ENCODE results near the gene LAMB3.

The LAMB3 gene

DNA sequence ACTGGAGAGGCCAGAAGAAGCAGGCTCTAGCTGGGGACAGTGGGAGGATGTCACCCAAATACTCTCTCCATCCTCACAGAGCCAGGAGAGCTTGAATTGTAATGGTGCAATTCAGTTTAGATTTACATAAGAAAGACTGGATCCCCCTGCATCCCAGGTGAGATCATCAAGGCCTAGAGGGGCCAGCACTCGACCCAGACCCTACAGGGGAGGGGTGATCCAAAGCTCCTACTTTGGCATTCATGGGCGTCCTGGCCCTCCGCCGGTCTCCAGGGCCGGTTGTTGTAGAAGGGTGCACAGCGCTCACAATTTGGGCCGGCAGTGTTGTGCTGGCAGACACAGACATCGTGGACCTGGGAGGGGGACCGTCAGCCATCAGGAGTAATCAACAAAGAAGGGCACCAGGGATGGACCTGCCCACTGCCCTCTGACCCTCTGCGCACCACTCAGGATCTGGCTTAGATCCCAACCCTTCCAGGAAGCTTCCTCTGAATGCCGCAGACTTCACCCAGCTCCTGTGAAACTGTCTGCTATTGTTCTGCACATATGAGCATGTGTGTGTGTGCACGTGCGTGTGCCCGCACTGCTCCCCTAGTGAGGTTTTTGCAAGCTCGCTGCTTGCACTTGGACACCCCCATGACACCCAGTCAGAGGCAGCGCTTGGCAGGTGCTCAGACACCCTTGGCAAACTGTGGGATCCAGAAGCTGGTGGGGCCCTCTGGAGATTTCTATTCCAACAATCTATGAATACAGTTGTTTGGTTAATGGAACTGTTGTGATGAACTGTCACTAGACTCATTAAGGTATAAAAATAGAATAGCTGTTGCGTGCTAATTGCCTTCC lies 21.6 kb downstream of the LAMB3 start:
- no peak for DNase-seq

DNA sequence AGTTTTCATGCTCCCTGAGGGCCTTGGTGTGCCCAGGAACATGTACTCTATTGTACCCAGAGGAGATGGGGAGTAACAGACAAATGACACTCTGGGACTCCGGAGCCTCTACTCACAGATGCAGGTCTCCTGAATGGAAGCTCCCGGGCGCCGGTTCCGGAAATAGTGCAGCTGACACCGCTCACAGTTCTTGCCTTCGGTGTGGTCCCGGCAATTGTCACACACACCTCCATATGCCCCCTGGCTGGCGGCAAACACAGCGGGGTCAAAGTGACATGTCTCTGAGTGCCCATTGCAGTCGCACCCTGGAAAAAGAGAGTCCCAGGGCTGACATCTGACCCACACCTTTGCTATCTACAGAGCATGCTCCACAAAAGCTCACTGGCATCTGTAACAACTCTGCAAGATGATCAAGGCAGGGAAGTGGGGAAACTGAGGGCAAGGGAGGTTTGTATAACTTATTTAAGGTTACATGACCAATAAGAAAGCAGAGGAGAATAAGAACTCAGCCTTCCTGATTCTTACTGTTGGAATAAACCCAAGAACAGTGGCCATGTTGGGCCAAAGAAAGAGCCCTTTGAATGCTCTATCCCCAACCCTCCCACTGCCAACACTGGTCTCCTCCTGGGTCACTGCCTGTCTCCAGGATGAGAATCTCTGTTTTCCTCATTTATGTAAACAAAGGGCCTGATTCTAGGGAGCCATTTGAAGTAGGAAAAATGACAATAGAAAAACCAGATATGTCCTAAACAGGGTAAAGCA lies 22.4 kb downstream of the LAMB3 start:
- no peak for DNase-seq

DNA sequence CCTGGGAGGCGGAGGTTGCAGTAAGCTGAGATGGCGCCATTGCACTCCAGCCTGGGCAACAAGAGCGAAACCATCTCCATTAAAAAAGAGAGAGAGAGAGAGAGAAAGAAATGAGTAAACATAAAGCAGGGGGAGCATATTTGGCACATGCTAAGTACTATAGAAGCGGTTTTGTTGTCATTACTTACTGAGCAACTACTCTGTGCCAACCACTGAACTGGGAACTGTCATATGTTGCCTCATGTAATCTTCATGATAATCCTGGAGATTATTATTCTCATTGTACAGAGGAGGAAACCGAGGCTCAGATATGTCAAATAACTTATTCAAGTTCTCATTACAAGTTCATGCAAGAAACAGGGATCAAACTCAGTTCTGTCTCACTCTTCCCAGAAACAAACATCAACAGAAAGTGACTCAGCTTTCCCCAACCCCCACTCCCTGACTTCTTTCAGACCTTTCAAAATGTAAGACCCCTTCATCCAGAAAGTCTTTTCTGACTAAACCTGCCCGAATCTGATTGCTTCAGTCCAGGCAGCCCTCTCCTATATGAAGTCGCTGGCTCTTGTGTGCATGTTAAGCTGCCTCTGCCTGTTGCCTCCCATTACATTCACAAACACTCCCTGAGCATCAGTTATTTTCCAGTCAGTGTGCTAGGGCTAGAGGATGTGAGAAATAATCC lies 23.5 kb downstream of the LAMB3 start:
- no peak for DNase-seq

DNA sequence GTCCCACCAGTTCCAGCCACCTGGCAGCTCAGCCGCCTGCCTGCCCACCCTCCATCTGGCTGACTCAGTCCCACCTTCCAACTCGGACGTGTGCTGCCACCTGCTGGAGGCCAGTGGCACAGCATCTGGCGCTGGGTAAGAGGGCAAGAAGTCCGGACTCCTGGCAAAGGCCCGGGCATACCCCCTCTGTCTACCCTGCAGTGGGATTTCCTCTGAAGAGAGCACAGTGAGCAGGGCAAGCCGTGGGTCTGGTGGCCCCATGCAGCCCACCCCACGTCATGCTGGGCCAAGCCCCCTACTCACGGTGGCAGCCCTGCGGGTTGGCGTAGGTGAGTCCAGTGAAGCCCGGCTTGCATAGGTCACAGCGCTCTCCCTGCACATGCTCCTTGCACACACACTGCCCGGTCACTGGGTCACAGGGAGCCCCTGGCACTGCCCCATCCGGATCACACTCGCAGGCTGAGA lies 24.5 kb downstream of the LAMB3 start:
- peak; percentile 72 for DNase-seq

DNA sequence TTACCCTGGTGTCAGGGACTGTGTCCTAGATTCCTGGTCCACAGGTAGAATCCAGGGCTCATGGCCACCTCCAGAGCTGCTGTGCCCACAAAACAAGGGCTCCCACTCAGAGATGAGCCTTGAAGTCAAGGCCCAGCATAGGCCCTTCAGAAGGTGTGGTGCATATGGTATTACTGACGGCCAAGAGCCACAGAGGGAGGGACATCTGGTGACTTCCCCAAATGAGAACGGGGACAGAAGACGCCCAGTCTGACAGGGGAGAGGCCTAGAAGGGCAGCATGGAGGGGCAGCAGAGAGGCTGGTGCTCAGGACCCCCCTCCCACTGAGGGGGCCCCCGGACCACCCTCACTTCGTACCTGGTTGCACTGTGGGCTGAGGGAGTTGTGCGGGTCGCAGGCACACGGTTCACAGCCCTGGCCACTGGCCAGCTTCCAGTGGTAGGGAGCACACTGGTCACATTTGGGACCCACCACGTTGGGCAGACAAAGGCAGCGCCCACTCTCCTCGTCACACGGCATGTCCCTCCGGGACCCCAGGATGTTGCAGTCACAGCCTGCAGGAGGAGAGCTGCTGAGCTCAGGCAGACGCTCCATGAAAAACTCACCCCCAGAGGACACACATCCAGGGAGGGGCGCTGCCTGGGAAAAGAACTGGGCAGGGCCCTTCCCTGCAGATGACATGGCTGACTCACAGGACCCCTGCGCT lies 25.0 kb downstream of the LAMB3 start:
- DNase-seq: peak; percentile 12

DNA sequence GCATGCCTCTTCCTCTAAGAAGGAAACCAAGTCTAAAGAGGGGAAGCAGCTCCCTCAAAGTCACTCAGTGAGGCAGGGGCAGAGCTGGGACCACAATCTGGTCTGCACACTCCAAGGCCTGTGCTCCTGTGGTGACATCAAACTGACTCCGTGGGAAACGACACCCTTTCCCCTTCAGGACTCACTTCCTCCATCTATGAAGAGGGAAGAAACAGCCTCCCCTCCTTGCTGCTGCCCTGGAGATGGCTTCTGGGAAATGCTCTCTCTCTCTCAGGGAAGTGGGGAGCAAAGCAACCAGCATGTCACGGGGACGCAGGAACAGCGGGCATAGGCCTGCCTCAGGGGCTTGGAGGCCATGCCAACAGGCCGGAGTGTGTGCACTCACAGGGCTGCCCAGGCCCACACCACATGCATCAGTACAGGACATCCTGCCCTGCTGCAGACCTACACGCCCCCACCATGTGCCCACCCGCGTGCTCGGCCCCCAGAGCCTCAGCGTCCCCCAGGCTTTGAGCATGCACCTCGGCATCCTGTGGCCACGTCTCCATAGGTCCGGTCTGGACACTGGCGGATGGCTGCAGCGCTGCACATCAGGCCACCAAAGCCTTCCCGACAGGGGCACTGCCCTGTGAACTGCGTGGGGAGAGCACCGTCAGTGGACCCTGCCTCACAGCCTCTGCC lies 25.7 kb downstream of the LAMB3 start:
- DNase-seq: no peak

DNA sequence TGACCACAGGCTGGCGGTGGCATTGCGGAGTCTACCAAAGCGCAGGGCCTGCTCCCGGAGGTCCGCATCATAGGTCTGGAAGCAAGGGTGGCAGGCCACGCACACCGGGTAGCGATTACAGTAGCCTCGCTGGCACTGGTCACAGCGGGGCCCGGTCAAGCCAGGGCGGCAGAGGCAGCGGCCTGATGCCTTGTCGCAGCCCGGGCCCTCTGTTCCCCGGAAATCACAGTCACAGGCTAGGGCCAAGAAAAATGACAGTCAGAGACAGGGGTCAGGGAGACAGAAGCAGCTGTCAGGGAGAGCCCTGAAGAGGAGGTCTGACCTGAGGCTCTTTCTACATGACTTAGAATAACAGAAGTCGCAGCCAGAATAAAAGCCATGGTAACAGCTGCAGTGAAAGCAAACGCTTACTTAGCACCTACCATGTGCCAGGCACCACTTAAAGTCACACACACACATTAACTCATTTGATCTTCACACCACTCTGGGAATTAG lies 26.4 kb downstream of the LAMB3 start:
- no peak for DNase-seq

DNA sequence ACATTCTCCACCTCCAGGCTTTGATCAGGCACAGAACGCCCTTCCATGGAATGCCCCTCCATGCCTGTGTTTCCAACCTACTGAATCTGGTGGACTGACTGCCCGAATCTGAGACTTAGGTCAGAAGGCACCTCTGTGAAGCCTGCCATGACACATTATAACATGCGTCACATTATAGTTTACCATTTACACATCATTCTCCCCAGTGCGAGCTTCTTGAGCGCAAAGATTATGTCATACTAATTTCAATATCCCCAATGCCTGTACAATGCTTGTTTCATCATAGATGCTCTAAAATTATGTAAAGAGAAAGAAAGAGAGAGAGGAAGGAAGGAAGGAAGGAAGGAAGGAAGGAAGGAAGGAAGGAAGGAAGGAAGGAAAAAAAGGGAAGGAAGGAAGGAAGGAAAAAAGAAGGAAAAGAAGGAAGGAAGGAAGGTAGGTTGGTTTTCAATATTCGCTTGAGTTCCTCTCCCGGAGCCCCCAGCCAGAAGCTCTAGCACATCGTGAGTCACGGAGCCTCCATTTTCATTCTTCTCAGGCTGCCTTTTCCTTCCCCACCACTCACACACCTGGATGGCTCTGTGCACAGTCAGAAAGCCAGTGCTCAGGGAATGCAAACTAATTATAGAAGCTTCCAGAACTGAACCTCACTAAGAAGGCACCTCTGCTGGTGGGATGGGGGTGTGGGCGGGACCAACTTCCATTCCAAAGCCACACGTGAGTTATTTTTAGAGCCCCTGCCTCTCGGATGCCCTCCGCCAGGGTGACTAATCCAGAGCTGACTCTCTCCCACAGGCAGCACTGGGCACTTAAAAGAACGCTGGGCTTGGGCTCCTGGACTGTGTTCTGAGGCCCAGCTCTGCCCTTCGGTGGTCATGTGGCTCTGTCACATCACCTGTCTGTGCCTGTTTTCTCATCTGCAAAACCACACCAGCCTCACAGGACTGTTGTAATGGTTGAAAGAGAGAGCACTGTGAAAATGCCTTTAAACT lies 27.4 kb downstream of the LAMB3 start:
- DNase-seq: no peak

DNA sequence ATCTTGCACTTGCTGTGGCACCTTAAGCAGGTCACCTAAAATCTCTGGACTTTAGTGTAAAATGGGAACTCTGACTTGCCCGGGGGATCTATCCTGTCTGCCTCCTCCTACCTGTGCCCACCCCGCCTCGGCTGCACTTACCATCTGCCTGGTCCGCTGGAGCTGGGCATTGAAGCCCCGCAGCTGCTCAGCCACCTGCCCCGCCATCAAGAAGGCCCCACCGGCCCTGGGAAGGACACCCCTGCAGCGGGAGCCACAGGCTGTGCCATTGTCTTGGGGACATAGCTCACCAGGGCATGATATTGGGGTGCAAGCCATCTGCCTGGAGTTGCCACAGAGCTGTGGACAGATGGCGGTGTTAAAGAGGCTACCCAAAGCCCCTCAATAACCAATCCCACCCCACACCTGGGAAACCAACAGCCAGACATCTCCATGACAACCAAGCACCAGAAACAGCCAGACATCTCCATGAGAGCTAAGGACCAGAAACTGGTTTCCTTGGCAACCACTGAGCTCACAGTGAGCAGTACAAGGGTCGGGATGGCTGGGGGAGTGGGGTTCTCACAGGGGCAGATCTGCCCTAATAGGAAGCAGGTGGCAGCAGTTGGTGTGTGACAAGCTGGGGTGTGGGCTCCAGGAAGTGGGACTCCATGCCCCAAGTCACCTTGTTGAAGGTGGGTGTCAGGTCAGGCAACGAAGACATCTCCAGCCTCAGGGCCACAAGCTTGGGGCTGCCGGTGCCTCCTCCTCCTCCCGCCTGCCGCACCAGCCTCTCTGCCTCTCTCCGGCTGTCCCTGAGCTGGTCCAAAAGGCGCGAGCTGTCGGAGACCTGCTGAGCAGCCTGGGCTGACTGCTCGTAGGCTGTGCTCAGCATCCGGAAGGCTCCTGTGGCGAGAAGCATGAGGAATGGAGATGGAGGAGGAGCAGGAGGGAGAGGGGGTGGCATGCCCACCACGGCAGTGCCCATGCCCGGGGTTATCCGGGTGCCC lies 29.1 kb downstream of the LAMB3 start:
- DNase-seq: no peak

DNA sequence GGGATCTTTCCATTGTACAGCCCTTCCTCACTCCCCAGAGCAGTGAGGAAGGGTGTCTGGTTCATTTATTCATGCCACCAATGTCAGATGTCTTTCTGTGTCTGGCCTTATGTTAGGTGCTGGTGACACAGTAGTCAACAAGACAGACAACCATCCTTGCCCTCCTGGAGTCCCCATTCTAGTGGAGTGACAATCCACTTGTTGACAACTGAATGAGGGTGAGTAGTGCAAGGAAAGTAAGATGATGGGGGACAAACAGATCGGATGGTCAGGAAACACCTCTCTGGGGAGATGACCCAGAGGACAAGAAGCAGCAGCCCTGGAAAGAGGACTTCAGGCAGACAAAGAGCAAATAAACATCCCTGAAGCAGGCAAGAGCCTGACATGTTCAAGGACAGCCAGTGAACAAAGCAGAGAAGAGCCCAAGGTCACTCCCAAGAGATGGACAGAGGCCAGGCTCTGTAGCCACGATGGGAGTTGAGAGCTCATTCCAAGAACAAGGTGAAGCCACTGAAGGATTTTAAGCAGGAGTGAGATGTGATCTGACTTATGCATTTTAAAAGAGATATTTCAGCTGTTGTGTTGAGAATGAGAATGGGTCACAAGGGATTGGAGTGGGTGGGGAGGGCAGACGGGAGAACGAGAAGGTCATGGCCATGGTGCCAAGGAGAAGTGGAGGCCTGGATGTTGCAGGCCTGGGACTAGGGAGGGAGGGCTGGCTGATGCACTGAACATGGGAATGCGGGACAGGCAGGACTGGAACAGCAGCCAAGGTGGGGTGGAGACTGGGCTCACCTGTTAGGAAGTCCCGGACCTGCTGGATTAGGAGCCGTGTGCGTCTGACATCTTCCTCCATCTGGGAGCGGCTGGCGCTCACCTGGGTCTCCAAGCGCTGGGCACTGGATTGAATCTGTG lies 30.2 kb downstream of the LAMB3 start:
- DNase-seq: no peak

DNA sequence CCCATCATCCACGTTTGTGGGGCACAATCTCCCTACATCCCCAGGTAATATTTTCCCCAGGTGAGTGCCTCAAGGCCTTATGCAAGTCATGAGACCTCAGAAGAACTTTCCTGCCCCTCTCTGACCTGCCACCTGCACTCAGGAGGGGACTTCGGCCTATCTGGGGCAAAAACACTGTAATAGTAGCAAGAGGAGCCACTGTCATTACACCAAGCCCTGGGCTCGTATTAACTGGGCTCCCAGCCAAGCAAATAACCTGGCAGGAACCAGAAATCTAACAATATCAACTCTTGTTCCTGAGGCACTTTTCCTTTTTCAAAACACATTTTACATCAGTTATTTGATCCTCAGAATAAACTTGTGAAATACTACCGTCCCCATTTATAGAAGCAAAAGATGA lies 30.9 kb downstream of the LAMB3 start:
- no peak for DNase-seq

DNA sequence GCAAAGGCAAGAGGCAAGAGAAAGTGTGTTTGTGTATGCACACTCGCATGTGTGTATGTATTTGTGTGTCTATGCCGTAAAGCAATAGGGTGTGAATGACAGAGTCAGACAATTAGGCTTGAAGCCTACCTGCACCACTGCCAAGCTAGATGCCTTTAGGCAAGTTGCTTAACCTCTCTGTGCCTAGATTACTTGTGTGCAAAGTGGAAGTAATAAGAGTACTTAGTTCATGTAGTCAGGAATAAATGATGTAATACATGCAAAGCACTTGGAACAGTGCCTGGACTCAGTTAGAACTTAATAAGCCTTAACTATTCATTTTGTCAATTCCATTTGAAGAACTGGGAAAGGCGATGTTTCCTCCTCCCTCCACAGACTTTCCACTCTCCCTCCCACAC lies 31.7 kb downstream of the LAMB3 start:
- no peak for DNase-seq

DNA sequence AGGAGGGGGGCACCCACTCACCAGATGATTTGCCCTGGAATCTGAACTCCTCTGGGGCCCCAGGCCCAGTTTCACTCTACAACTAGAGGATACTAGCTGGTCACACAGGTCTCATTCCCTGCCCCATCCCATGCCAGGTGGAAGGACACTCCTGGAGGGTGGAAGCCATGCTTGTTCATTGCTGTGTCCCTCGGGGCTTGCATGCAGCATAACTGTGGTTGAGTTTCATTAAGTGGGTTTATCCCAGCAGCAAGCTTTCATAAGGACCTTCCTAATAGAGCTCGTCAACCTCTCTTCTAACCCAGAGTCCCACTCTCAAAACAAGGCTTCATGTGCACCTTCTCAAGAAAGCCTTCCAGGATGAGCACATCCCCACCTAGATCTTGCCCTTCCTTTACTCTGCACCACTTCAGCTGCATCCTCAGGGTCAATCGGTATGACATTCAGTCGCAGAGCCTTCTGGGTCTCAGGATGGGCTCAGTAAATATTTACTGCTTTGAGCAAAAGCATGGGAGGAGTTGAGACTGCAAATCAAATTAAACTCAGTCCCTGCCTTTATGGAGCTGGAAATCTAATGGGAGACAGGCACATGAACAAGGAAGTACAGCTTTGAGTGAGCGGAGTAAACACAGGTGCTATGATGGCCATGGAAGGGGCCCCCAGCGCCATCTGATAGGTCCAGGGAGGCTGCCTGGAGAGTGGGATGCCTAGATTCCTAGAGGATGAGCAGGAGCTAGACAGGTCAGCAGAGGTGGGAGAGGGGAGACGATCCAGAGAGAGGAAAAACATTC lies 32.3 kb downstream of the LAMB3 start:
- DNase-seq: no peak

DNA sequence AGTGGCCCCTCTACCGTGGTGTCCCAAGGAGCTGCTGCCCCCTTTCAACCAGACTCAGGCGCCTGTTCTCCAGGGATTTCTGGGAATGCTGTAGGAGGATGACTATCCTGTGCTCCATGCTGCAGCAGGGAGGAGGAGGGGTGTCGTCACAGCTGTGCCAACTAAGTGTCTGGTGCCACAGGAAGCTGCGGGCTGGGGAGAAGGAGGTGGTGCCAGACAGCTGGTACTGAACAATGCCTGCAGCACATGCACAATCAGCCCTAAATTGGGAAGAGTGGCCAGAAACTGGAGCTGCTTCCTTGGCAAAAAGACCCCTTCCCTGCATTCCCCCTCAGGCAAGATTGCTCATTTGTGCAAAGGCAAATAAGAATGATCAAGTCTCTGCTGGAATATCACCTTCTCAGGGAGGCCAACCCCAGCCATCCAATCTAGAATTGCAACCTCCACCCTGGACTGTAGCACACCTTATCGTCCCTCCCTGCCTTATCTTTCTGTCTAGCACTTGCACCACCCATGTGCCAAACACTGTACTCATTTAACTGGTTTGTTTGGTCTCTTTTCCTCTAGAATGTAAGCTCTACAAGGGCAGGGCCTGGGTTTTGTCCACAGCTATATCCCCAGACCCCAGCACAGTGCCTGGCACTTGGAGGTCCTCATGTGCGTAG lies 33.3 kb downstream of the LAMB3 start:
- DNase-seq: no peak

DNA sequence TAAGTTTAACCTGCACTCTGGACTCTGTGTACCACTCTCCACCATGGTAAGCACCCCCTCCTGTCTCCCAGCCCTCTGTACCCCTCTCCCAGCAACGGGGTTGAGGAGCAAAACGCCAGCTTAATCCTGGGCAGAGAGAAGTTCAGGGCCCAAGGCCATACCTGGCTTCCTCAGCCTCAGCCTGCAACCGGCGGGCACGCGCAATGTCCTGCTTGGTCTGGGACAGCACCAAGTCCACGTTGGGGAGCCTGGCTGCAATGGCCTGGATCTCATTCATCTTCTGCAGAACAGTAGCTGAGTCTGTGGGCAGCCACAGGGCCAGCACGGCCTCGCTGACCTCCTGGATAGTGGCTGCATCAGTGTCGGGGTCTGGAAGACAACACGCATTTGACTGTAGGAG lies 33.9 kb downstream of the LAMB3 start:
- DNase-seq: no peak

DNA sequence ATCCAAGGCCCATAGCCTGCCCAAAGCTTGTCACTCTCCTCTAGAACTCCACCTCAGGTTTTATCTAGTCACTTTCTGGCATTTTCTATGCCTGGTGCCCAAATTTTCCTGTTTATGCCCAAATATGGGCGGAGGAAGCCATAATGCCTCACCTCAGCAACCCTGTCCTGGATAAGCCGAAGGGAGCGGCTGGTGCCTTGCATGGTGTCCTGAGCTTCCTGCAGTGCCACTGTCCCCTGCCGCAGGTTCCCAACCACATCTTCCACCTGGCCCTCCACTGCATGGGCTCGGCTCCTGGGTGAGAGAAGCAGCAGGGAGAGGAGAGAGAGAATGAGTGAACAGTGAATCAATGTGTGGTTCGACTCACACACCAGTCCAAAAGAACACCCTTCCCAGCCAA lies 34.5 kb downstream of the LAMB3 start:
- DNase-seq: no peak

DNA sequence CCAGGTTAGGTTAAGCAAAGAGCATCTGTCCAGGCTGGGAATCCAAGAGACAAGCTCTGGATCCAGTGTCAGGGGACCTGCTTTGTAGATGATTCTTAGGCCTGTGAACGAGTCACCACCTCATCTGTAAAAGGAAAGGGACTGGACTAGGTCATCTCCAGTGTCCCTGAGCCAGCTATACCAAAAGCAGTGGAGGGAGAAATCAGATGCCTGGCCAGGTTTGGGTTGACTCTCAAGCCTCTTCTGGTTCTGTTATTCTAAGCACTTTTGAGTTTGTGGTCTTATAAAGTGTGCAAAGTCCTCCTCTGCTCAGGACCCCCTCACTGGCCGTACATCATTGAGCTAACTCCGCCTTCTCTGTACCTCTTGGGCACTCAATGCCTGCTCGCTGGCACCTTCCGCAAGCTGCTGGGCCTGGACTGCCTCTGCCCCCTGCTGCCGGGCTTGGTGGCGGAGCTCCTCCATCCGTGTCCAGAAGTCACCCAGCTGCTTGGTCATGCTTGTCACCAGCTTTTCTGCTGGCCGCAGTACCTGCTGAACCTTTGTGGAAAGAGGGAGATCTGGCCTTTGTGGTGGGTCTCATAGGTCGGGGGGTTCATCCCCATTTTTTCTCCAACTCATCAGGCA lies 35.1 kb downstream of the LAMB3 start:
- DNase-seq: no peak
